ENCODE results near the gene KRTAP4-12.
"Not testable (repeated sequence)": the region's sequence is repeated elsewhere in the genome, so short reads cannot be mapped to it uniquely, and the experiment has no call there.

Gene KRTAP4-12

DNA sequence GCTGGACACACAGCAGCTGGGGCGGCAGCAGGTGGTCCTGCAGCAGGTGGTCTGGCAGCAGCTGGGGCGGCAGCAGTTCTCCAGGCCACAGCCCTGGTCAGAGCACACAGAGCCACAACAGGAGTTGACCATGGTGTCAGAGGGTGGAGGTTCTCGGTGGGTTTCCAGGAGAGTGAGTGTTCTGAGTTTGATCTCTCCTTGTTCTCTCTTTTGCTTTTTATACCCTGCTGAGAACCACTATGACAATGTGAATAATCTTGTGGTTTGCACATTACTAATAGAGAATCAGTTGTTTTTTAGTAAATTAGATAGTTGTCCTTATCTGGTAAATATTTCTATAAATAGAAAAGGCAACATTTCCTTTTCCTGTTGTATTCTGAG is at the start of gene KRTAP4-12:
KRTAP4-12 (minus strand) TSS at position 192 of the 381 bp plus-strand sequence; CDS start at position 132, 60 bp downstream.
- not testable (repeated sequence) for DNase-seq

DNA sequence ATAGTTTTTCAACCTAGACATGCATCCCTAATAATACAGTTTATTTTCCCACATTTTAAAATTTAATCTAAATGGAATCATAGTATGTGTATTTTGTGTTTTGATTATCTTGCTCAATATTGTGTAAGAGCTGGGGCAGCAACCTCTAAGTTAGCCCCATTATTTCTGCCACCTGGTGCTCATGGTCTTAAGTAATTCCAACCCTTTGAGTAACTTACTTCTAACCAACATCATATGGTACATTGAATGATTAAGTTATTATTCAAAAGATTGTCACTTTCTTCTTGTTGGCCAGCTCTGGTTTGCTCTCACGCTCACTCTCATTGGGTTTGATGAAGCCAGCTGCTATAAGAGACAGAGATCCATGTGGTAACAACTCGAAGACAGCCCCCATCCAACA is 47.9 kb upstream of the KRTAP4-12 start:
- DNase-seq, result no peak

DNA sequence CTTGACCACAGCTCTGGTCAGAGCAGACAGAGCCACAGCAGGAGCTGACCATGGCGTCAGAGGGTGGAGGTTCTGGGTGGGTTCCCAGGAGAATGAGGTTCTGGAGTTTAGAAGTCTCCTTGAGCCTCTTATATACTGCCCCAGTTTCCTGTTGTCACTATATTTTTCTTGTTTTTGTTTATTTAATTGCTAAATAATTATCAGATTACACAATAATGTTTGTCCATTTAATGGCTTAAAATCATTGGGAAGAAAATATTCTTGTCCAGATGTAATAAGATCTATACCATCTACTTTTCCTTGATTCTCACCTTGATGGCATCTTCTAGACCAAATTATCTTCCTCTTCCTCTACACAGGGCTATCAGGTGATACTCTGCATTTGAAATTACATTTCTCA is 44.1 kb upstream of the KRTAP4-12 start, which contains the start of gene KRTAP4-3:
KRTAP4-3 (minus strand) TSS at position 101 of the 400 bp plus-strand sequence; CDS start at position 52, 49 bp downstream.
- DNase-seq, result no peak

- DNase-seq, result no peak
These were observed 43.6 kb upstream of the KRTAP4-12 start for GRCh38 chr17:41167561-41167960.

- DNase-seq, result no peak
These were observed 39.8 kb upstream of the KRTAP4-12 start for GRCh38 chr17:41163828-41164227.

- no peak for DNase-seq
These were observed 36.7 kb upstream of the KRTAP4-12 start, which contains the start of gene KRTAP4-4 for GRCh38 chr17:41160648-41161047. TSS of gene KRTAP4-4 (minus strand) at chr17:41160748. CDS start at chr17:41160691, 57 bp downstream.

GRCh38 chr17:41160190-41160589 is 36.2 kb upstream of the KRTAP4-12 start:
- not testable (repeated sequence) for DNase-seq

DNA sequence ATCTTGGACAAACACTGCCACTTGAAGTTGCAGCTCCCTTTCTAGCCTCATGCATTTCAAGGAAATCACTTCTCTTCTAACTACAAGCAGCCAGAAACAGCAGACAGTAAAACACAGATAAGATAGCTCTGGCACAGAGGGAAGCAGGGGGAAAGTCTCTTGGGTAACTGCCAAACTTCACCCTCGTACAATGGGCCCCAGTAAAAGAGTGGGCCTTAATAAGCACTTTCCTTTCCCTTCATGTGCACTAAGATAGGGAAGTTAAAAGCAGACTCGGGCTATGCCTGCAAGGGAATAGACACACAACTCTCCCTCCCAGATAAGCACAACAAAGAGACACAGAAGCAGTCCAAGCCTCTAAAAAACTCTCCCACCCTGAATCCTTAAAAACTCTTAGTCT is 29.9 kb upstream of the KRTAP4-12 start:
- DNase-seq, result no peak

DNA sequence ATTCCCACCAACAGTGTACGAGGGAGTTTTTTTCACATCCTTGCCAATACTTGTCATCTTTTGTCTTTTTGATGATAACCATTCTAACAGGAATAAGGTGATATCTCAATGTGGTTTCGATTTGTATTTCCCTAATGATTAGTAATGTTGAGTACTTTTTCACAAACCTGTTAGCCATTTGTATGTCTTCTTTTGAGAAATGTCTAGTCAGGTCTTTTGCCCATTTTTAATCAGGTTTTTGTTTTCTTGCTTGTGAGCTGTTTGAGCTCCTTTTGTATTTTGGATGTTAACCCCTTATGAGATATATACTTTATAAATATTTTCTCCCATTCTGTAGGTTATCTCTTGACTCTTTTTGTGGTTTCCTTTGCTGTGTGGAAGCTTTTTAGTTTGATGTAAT is 27.5 kb upstream of the KRTAP4-12 start:
- no peak for DNase-seq

DNA sequence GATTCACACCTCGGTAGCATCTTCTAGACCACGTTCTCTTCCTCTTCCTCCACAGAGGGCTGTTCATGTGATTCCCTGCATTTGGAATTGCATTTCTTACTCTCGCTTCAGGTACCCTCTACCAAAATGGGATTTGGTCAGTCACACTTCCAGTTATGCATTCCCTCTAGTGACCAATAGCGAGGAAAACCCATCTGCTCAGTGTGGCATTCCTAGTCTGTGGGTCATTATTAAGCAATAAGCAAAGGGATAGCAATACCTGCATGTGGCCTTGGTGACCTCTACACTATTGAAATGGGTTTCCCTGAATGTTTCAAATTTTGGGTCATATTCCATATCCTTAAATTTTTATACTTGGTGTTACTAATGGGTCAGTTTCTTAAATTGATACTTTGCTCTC is 26.0 kb upstream of the KRTAP4-12 start:
- DNase-seq, result no peak

GRCh38 chr17:41149652-41149985 is 25.6 kb upstream of the KRTAP4-12 start, which contains the start of gene KRTAP4-5:
TSS of gene KRTAP4-5 (minus strand) at chr17:41149825. CDS start at chr17:41149767, 58 bp downstream.
- no peak for DNase-seq

- DNase-seq, result not testable (repeated sequence)
These were observed 25.1 kb upstream of the KRTAP4-12 start for GRCh38 chr17:41148971-41149651.

- DNase-seq, result no peak
These were observed 23.7 kb upstream of the KRTAP4-12 start for GRCh38 chr17:41147531-41148204.

- DNase-seq, result no peak
These were observed 21.3 kb upstream of the KRTAP4-12 start for GRCh38 chr17:41145261-41145660.

GRCh38 chr17:41144846-41145245 is 20.9 kb upstream of the KRTAP4-12 start:
- DNase-seq, result no peak

GRCh38 chr17:41141361-41141760 is 17.4 kb upstream of the KRTAP4-12 start:
- DNase-seq, result no peak

GRCh38 chr17:41140360-41141131 is 16.6 kb upstream of the KRTAP4-12 start, which contains the start of gene KRTAP4-6:
TSS of gene KRTAP4-6 (minus strand) at chr17:41140544. CDS start at chr17:41140487, 57 bp downstream.
- DNase-seq, result no peak

- DNase-seq, result not testable (repeated sequence)
These were observed 15.9 kb upstream of the KRTAP4-12 start for GRCh38 chr17:41139865-41140264.

GRCh38 chr17:41133880-41134735 is 10.1 kb upstream of the KRTAP4-12 start:
- no peak for DNase-seq

DNA sequence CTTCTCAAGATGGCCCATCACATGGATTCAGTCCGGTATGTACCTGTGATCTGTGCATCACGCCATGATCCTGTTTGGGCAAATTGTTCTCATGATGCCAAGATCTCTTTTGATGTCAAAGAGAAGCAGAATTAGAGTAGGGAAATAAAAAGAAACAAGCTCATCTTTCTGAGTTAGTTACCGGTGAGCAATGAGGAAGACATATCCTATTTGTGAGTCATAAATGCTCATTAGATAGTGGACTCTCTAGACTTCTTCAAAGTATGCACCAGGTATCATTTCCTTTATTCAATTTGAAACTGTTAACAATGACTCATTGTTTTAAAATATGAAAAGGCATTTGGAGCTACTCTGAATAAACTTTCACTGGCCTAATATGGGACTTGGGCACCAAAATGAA is 8.0 kb upstream of the KRTAP4-12 start:
- DNase-seq, result no peak

GRCh38 chr17:41127371-41127770 is 3.4 kb upstream of the KRTAP4-12 start:
- no peak for DNase-seq

- no peak for DNase-seq
These were observed 2.4 kb upstream of the KRTAP4-12 start for GRCh38 chr17:41126412-41126811.

Measured in NK-92 treated with Interleukin-12 subunit alpha and Interleukin-12 subunit beta, amount 100 ng/mL, for 24 hours (cell line).